ENCODE measurements around the gene GSK3B. TPM values are rescaled to one million over a fixed set of nuclear protein-coding genes. Genes with fewer than 3 reads are reported as not detected.

Gene GSK3B
- total and polyA plus RNA-seq, 10 of the 15 experiments (the other 5 are each of a cell fraction or from before 2014, with no cell fraction given) = 8.5 to 49.8 (median 25.5) TPM

GRCh38 chr3:120077731-120078130, 16.5 kb downstream of the GSK3B start (continued):
- TF ChIP-seq MTA3 (IDR thresholded peaks at IDR 0.05; ENCODE audit: borderline replicate concordance, low read length) (no peak), SRF (IDR thresholded peaks at IDR 0.05; ENCODE audit: low read depth in 2 of 2, low read length in 2 of 2) (no peak), ZNF687 (IDR thresholded peaks at IDR 0.05) (no peak), PRDM15 (CRISPR knock-in tag; IDR thresholded peaks at IDR 0.05) (no peak)
